Right cardiac atrium (tissue), 5 donors: ENCODE measurements around the gene POPDC2. TPM values are rescaled to one million over a fixed set of nuclear protein-coding genes. Genes with fewer than 3 reads are reported as not detected.

Source experiments
- ATAC-seq, 2 donors: fragments of 200-7000 bp; cut with Tn5 transposase; one replicate each; pipeline versions ENCODE4 v1.8.0 to v1.9.1; 2020; ENCODE audit warnings: moderate library complexity in 2 of 2, mild to moderate bottlenecking in 1 of 2
- DNase-seq, 3 donors: peaks; one replicate each; pipeline ENCODE4 v3.0.0-alpha.2; 2020
- H3K27ac ChIP-seq: one replicate; pipeline ENCODE4 v1.5.1; 2013; ENCODE audit warnings: mild to moderate bottlenecking, low read length, control low read depth, moderate library complexity
- H3K27me3 ChIP-seq: one replicate; pipeline ENCODE4 v1.6.1; 2013; ENCODE audit not compliant: control insufficient read depth, insufficient read depth
- H3K4me1 ChIP-seq: one replicate; pipeline ENCODE4 v1.6.1; 2013; ENCODE audit warnings: low read length; ENCODE audit not compliant: control insufficient read depth, insufficient read depth
- H3K4me3 ChIP-seq: one replicate; pipeline ENCODE4 v1.5.1; 2013; ENCODE audit warnings: low read length, control low read depth
- H3K9me3 ChIP-seq: one replicate; pipeline ENCODE4 v1.6.1; 2013; ENCODE audit warnings: low read length; ENCODE audit not compliant: control insufficient read depth
- WGBS: extraction: QIAGEN DNeasy Blood & Tissue Kit; methylation state at CpG from one replicate; pipeline ENCODE4 v1.1.7; 2013; 5-methylcytosine and 5-hydroxymethylcytosine counted together
- intact Hi-C, 4 donors: fragments of 100-400 bp; cut with DNase I; formaldehyde crosslinking; loops; one replicate each; pipeline versions ENCODE4 v1.11.0 to v1.14.0; 2022 to 2023
- long read RNA-seq, 4 donors: library from polyadenylated mRNA; unstranded; transcript quantifications; one replicate each; pipeline ENCODE4 v2.0.0, GENCODE V29; 2020 to 2021
- polyA plus RNA-seq: library from polyadenylated mRNA; stranded (reverse); fragments of 200-250 nt; gene quantifications from one replicate; pipeline ENCODE4 v1.2.3, GENCODE V29; 2013
- total RNA-seq, 4 donors: library from RNA; stranded (reverse); fragmentation: NEBNext Ultra II Directional; extraction: Animal tissue kit (Norgen Biotek cat#: 25700); gene quantifications; one replicate each; pipeline ENCODE4 v1.2.1, GENCODE V29; 2021
- donor health status: healthy with polysubstance abuse.
- donor health status: DM: no; HTN: yes; CAD: no.
- donor health status: DM: no; HTN: no; CAD: no.
- donor health status: DM: no; HTN: yes; CAD: no; lungs with severe emphysema.
- donor health status: DM: yes; HTN: yes; CAD: no.

Gene POPDC2, protein sequence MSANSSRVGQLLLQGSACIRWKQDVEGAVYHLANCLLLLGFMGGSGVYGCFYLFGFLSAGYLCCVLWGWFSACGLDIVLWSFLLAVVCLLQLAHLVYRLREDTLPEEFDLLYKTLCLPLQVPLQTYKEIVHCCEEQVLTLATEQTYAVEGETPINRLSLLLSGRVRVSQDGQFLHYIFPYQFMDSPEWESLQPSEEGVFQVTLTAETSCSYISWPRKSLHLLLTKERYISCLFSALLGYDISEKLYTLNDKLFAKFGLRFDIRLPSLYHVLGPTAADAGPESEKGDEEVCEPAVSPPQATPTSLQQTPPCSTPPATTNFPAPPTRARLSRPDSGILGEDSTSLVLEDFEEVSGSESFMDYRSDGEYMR
- total RNA-seq, result 100 to 1,000 TPM; 348 to 827 (median 453) TPM
- 504 TPM for polyA plus RNA-seq
- long read RNA-seq, donor 1, transcript POPDC2-204 (5 exons, 1,345 nt), result minor isoform, 8 of 526 reads
- long read RNA-seq, donor 1, transcript POPDC2-202 (5 exons, 1,958 nt), result minor isoform, 8 of 526 reads
- long read RNA-seq, donor 1, transcript POPDC2-201 (4 exons, 1,679 nt), result minor isoform, 147 of 526 reads
- long read RNA-seq, donor 1, transcript POPDC2-208 (4 exons, 1,837 nt), result major isoform, 187 of 526 reads
- long read RNA-seq, donor 1, partial matches to known transcripts, result 88 of 526 reads
- long read RNA-seq, donor 1, other reads (novel, unspliced or antisense), result 87 of 526 reads
- long read RNA-seq, donor 2, transcript POPDC2-208 (4 exons, 1,837 nt), result major isoform, 30 of 76 reads
- long read RNA-seq, donor 2, transcript POPDC2-201 (4 exons, 1,679 nt), result minor isoform, 10 of 76 reads
- long read RNA-seq, donor 2, partial matches to known transcripts, result 21 of 76 reads
- long read RNA-seq, donor 2, other reads (novel, unspliced or antisense), result 12 of 76 reads
- long read RNA-seq, donor 3, transcript POPDC2-202 (5 exons, 1,958 nt), result minor isoform, 8 of 733 reads
- long read RNA-seq, donor 3, transcript POPDC2-204 (5 exons, 1,345 nt), result minor isoform, 20 of 733 reads
- long read RNA-seq, donor 3, transcript POPDC2-201 (4 exons, 1,679 nt), result minor isoform, 179 of 733 reads
- long read RNA-seq, donor 3, transcript POPDC2-208 (4 exons, 1,837 nt), result major isoform, 241 of 733 reads
- long read RNA-seq, donor 3, partial matches to known transcripts, result 180 of 733 reads
- long read RNA-seq, donor 3, other reads (novel, unspliced or antisense), result 104 of 733 reads
- long read RNA-seq, donor 4, transcript POPDC2-201 (4 exons, 1,679 nt), result minor isoform, 18 of 85 reads
- long read RNA-seq, donor 4, transcript POPDC2-208 (4 exons, 1,837 nt), result major isoform, 39 of 85 reads
- long read RNA-seq, donor 4, partial matches to known transcripts, result 11 of 85 reads
- long read RNA-seq, donor 4, other reads (novel, unspliced or antisense), result 13 of 85 reads

DNA sequence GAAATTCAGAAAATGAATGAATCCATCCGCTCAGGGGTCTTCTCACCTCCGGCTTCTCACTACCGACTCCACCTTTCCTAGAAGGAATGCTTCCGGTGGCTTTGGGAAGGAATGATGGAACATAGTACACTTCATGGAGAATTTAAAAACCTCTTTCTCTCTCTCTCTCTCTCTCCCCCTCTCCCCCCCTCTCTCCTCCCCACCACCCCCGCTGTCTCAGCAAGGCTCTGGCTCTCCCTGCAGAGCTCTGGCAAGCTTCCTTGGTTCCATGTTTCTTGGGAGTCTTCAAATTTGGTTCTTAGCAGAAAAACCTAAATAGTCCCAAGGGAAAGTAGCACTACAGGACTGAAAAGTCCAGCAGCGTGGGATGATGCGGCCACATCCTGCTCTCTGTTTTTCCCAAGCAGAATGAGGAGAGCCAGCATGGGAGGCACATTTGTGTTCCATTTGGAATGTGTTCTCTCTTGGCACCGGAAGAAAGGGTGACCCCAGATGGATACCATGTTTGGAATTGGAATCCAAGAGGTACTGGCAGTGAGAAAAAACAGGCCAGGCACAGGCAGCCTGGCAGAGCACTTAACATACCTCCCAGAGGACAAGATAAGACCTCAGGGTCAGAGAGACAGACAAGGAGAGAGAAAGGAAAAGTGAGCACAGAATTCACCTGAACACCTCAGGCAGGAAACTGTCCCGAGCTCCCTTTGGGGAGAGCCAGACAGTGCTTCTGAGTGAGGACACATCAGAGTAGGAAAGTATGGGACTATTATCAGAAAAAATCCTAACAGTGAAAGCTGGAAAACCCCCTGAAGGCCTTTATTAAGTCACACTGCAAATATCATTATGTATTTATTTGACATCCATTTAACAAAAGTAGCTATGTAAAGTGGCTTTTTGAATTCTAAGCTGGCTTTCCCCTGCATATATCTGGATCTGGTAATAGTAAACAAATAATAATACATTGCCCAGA lies at the start of gene POPDC2:
POPDC2 (minus strand) TSS at position 116 of the 967 bp plus-strand sequence. CDS start 166 bp downstream, outside the sequence.
- peak within 1 kb of the TSS; percentile 79 for H3K4me3 ChIP-seq
- H3K27ac ChIP-seq, result peak within 1 kb of the TSS; percentile 97
- 44% methylated on average over 9 of the region's 9 CpGs for WGBS
- no peaks in the 10 kb centered on the region for H3K27me3 ChIP-seq
- H3K4me1 ChIP-seq, result peaks cover 11% of the 10 kb centered on the region
- peak; percentile 80 to 85 for ATAC-seq
- no peaks in the 10 kb centered on the region for H3K9me3 ChIP-seq
- intact Hi-C loops, result no loop called here
- peak; percentile 33 to 69 (median 66) for DNase-seq

DNA sequence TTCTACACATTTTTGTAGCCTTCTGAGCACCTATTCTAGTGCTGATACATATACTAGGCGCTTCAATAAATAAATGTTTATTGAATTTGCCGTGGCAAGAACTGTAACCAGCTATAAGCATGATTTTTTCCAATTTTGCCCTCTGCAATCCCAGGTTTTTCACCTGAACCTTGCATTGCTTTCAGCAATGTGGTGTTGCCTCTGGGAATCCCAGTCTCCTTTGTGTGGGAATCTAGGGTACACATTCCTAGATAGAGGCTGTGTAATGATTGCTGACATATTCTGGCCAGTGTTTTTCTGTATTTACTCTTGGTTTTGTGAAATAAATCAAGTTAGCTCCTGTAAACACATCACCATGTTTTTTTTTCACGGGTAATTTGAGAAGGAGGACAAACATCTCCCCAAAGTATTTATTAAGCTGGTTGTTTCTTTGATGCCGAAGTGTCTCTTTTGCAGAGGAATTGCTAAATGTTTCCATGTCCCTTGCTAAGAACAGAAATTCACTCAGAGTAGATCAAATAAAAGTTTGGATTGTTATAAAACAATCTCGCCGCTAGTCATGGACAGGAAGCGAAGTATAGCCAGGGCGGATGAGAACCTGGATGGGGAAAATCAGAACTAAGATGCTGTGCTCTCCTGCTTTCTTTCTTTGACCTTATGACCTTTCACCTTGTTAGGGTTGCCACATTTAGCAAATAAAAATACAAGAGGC lies 43.6 kb upstream of the POPDC2 start:
- DNase-seq, result no peak
- H3K27me3 ChIP-seq, result no peaks in the 10 kb centered on the region
- no peak for ATAC-seq
- H3K4me1 ChIP-seq, result no peaks in the 10 kb centered on the region
- no peak overlapping the region for H3K4me3 ChIP-seq
- H3K9me3 ChIP-seq, result no peaks in the 10 kb centered on the region
- intact Hi-C loops, result no loop called here
- WGBS, result 76% methylated on average over 8 of the region's 8 CpGs
- no peak overlapping the region for H3K27ac ChIP-seq

- Histone ChIP-seq H3K27ac (no peak within 1 kb of the TSS), H3K4me3 (peak within 1 kb of the TSS; percentile 34), H3K9me3 (no peaks in the 10 kb centered on the region), H3K4me1 (no peaks in the 10 kb centered on the region), H3K27me3 (no peaks in the 10 kb centered on the region)
- intact Hi-C loops, result no loop called here
- peak; percentile 97 to 99 (median 99) for DNase-seq
- WGBS, result 8% methylated on average over 59 of the region's 59 CpGs
- ATAC-seq, result peak; percentile 100
Measured at GRCh38 chr3:119702530-119703527, 42.4 kb upstream of the POPDC2 start, which contains the start of gene CFAP91. CFAP91 (plus strand) TSS chr3:119703022; CDS start chr3:119703099, 77 bp downstream.

GRCh38 chr3:119700920-119701734 lies 40.7 kb upstream of the POPDC2 start:
- ATAC-seq (no peak), DNase-seq (no peak)
- intact Hi-C loops, result no loop called here
- 90% methylated on average over 22 of the region's 22 CpGs for WGBS
- Histone ChIP-seq H3K27ac (no peak overlapping the region), H3K27me3 (no peaks in the 10 kb centered on the region), H3K4me3 (no peak overlapping the region), H3K9me3 (no peaks in the 10 kb centered on the region), H3K4me1 (no peaks in the 10 kb centered on the region)

DNA sequence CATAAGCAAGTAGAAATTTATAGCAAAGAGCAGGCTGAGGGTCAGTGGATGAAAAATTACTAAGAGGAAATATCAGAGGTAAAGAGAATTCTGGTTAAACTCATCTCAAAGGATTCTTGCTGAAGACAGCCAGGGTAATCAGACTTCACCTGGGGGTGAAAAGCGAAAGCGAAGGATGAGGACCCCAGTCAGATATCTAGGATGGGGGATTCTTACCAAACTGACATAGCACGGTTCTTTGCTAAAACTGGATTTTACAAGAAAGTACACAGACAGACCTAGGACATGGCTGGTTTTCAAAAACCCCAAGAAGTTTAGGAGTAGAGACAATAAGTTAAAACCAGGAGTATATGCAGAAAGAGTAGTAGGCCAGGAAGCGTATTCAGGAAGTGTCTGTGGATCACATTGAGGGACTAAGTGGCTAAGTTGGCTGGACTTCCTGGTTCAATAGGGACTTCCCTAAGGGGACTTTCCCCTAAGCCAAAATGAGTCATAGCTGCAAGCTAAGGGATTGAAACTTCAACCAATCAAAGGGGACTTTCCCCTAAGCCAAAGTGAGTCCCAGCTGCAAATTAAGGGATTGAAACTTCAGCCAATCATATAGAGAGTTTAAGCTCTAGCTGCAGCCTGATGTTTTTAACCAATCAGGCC lies 40.0 kb upstream of the POPDC2 start:
- DNase-seq (no peak), ATAC-seq (no peak)
- no peaks in the 10 kb centered on the region for H3K9me3 ChIP-seq
- no peaks in the 10 kb centered on the region for H3K4me1 ChIP-seq
- 84% methylated on average over 4 of the region's 4 CpGs for WGBS
- intact Hi-C loops, result no loop called here
- no peak overlapping the region for H3K4me3 ChIP-seq
- H3K27ac ChIP-seq, result no peak overlapping the region
- H3K27me3 ChIP-seq, result no peaks in the 10 kb centered on the region

GRCh38 chr3:119697394-119697793 lies 37.0 kb upstream of the POPDC2 start:
- intact Hi-C loops, result no loop called here
- H3K27me3 ChIP-seq, result no peaks in the 10 kb centered on the region
- WGBS, result 84% methylated on average over 5 of the region's 5 CpGs

DNA sequence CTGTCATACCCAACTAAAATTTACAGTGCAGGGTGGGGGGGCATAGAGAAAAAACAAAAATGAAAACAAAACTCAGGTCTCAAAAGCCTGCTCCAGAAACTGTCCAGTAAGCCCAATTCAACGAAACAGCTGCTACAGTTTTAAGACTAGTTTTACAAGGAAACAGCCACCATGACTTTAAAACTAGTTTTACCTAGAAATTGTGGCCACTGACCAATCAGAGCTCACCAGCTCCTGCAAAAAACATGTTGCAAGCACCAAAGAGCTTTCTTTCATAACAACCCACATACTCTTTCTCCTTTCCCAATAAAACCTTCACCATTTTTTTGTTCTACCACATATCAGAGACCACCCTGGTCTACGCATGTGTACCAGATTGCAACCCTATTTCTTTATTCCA lies 35.1 kb upstream of the POPDC2 start:
- intact Hi-C loops, result no loop called here
- DNase-seq, result no peak
- 94% methylated on average over 2 of the region's 2 CpGs for WGBS
- Histone ChIP-seq H3K9me3 (no peaks in the 10 kb centered on the region), H3K27me3 (no peaks in the 10 kb centered on the region), H3K4me1 (no peaks in the 10 kb centered on the region), H3K4me3 (no peak overlapping the region), H3K27ac (no peak overlapping the region)
- no peak for ATAC-seq

More at GRCh38 chr3:119697394-119697793, 37.0 kb upstream of the POPDC2 start:
- ATAC-seq, result no peak
- H3K9me3 ChIP-seq, result no peaks in the 10 kb centered on the region
- H3K4me3 ChIP-seq, result no peak overlapping the region
- no peaks in the 10 kb centered on the region for H3K4me1 ChIP-seq
- H3K27ac ChIP-seq, result no peak overlapping the region
- DNase-seq, result no peak
